ENCODE data around the gene NRCAM.

The NRCAM gene

DNA sequence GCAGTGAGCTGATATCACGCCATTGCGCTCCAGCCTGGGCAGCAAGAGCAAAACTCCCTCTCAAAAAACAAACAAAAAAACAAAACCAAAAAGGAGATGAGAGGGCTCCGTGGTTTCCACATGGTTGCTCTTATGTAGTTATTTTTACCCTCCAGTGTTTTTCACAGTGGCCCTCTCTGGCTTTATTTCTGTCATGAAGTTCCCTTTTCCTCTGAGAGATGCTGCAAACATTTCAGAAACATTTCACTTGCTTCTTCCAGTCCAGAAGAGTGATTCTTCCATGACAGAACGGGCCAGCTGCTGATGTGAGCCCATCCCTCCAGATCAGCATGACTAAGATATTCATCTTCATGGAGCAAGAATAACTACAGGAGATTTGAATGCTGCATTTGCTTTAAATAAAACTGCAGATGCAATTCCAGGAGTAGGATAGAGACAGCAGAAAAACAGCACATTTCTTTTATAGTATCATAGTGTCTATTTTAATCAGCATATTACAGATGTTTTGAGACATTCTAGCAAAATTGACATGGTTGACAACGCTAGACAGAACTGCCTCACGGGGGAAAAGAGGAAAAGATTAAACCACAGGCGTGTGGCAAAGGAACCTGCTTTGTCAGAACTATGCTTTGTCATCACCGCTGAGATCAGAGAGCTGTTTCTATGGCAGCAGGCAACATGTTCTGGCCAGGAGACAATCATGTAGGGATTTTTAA is 40.3 kb downstream of the NRCAM start:
- TF ChIP-seq CTCF (IDR thresholded peaks at IDR 0.05; ENCODE audit: low read depth, low read length) = no peak
- no peaks in the 10 kb centered on the region for H3K9me3 ChIP-seq (ENCODE audit: severe bottlenecking)
- DNase-seq = no peak
- no peaks in the 10 kb centered on the region for H3K27me3 ChIP-seq (ENCODE audit: insufficient read depth, low read depth, severe bottlenecking)
- no peaks in the 10 kb centered on the region for H3K36me3 ChIP-seq
- H3K4me3 ChIP-seq (ENCODE audit: low read depth, low read length) = no peak overlapping the region
- no peak overlapping the region for H3K27ac ChIP-seq

- H3K27ac ChIP-seq = no peak overlapping the region
- DNase-seq = no peak
- TF ChIP-seq CTCF (IDR thresholded peaks at IDR 0.05; ENCODE audit: low read depth, low read length) = no peak
- H3K36me3 ChIP-seq = no peaks in the 10 kb centered on the region
- H3K4me3 ChIP-seq (ENCODE audit: low read depth, low read length) = no peak overlapping the region
- no peaks in the 10 kb centered on the region for H3K27me3 ChIP-seq (ENCODE audit: insufficient read depth, low read depth, severe bottlenecking)
- no peaks in the 10 kb centered on the region for H3K9me3 ChIP-seq (ENCODE audit: severe bottlenecking)
These were observed 41.2 kb downstream of the NRCAM start for GRCh38 chr7:108415084-108415483.

GRCh38 chr7:108413782-108414492 is 42.3 kb downstream of the NRCAM start:
- DNase-seq = no peak
- TF ChIP-seq CTCF (IDR thresholded peaks at IDR 0.05; ENCODE audit: low read depth, low read length) = no peak
- Histone ChIP-seq H3K27ac (no peak overlapping the region), H3K36me3 (no peaks in the 10 kb centered on the region), H3K27me3 (ENCODE audit: insufficient read depth, low read depth, severe bottlenecking) (no peaks in the 10 kb centered on the region), H3K4me3 (ENCODE audit: low read depth, low read length) (no peak overlapping the region), H3K9me3 (ENCODE audit: severe bottlenecking) (no peaks in the 10 kb centered on the region)

DNA sequence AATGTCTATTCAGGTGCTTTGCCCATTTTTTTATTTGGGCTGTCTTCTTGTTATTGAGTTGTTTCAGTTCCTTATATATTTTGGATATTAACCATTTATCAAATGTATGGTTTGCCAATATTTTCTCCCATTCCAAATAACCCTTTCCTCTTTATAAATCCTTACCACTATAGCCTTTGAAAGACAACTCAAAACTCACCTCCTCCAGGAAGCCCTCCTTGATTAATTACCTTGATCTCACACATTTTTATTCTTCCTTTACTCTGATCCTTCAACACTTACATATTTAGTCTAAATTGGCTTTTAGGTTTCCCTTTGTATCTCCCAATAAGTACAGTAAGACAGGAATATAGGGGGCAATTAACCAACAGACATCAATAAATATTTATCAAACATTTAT is 42.9 kb downstream of the NRCAM start:
- H3K9me3 ChIP-seq (ENCODE audit: severe bottlenecking) = no peaks in the 10 kb centered on the region
- H3K27ac ChIP-seq = no peak overlapping the region
- no peak for TF ChIP-seq CTCF (IDR thresholded peaks at IDR 0.05; ENCODE audit: low read depth, low read length)
- no peaks in the 10 kb centered on the region for H3K36me3 ChIP-seq
- no peak for DNase-seq
- no peaks in the 10 kb centered on the region for H3K27me3 ChIP-seq (ENCODE audit: insufficient read depth, low read depth, severe bottlenecking)
- H3K4me3 ChIP-seq (ENCODE audit: low read depth, low read length) = no peak overlapping the region

DNA sequence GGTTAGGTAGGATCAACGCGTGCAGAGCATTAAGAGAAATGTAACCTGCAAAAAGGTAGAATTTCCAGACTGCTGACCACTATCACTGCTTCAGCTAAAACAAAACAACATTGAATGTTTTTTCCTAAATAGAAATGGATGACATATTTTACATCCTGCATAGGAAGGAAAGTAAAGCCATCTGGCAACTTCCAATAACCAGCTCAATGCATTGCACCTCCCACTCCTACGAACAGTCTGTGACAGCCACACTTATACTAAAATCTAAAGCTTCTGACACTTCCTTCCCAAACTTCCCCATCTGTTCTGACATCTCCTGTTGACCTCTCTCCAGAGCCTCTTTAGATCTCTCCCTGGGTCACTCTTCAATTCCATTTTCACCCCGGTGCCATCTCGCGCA is 47.1 kb downstream of the NRCAM start:
- no peak overlapping the region for H3K4me3 ChIP-seq (ENCODE audit: low read depth, low read length)
- TF ChIP-seq CTCF (IDR thresholded peaks at IDR 0.05; ENCODE audit: low read depth, low read length) = no peak

More for the DNA sequence above, 47.1 kb downstream of the NRCAM start:
- H3K36me3 ChIP-seq = no peaks in the 10 kb centered on the region
- no peak overlapping the region for H3K27ac ChIP-seq
- H3K27me3 ChIP-seq (ENCODE audit: insufficient read depth, low read depth, severe bottlenecking) = no peaks in the 10 kb centered on the region
- DNase-seq = no peak
- no peaks in the 10 kb centered on the region for H3K9me3 ChIP-seq (ENCODE audit: severe bottlenecking)

Data from WERI-Rb-1 (cell line).